Measurements from ENCODE around the gene LKAAEAR1. TPM values are rescaled to one million over a fixed set of nuclear protein-coding genes. Genes with fewer than 3 reads are reported as not detected.

The LKAAEAR1 gene
- total and polyA plus RNA-seq, 9 of the 15 experiments (the other 6 are each of a cell fraction or from before 2014, with no cell fraction given) = not detected

- ATAC-seq (no peak), FAIRE-seq (no peak), DNase-seq (ENCODE audit: extremely low read depth in 1 of 4, low spot score in 3 of 4) (no peak)
- POLR2A ChIA-PET = no interaction called here
- no peak overlapping the region for H3K4me2 ChIP-seq (ENCODE audit: insufficient read depth, low read length)
- H3K9me3 ChIP-seq (replicated peaks; ENCODE audit: control insufficient read depth, insufficient read depth, low read depth, low read length) = no peaks in the 10 kb centered on the region
- 3% methylated on average over 10 of the region's 10 CpGs for WGBS (ENCODE audit: insufficient coverage, low coverage, missing lambda C conversion rate)
- in situ Hi-C loops (cut with MboI) (no loop called here), intact Hi-C loops (cut with micrococcal nuclease) (no loop called here)
- no peak overlapping the region for H3K4me3 ChIP-seq
- H3K27me3 ChIP-seq (ENCODE audit: control insufficient read depth in 2 of 2, insufficient read depth in 2 of 2, low read length in 2 of 2) = peaks cover 0 to 20% of the 10 kb centered on the region in 2 experiments; a peak in 3 of 5 replicates
- BruUV-seq (replicated peaks) = no TSS peak
- H2AFZ ChIP-seq (ENCODE audit: low read depth, low read length) = no peak overlapping the region
- H3K79me2 ChIP-seq (ENCODE audit: control insufficient read depth, insufficient read depth, low read length) = no peaks in the 10 kb centered on the region
- no peaks in the 10 kb centered on the region for H3K9me1 ChIP-seq (ENCODE audit: control insufficient read depth, insufficient read depth, low read length)
- H4K20me1 ChIP-seq (replicated peaks; ENCODE audit: control insufficient read depth, insufficient read depth, low read length) = no peaks in the 10 kb centered on the region
- no peaks in the 10 kb centered on the region; a peak in 1 of 5 replicates for H3K4me1 ChIP-seq (replicated peaks in 1 of 2; ENCODE audit: control insufficient read depth in 2 of 2, insufficient read depth in 2 of 2, low read length in 2 of 2)
- H3K27ac ChIP-seq (ENCODE audit: extremely low read depth, low read depth, low read length) = no peak overlapping the region
- H3K36me3 ChIP-seq (ENCODE audit: control insufficient read depth, insufficient read depth, low read length) = no peaks in the 10 kb centered on the region
- no peak for TF ChIP-seq SUPT5H (IDR thresholded peaks at IDR 0.05)
- no peak for TF ChIP-seq SMAD2 (IDR thresholded peaks at IDR 0.05; ENCODE audit: low read depth, low read length)
- no peak for TF ChIP-seq GABPA (tag; conservative IDR thresholded peaks at IDR 0.05; ENCODE audit: low read depth)
- TF ChIP-seq E2F8 (IDR thresholded peaks at IDR 0.05; ENCODE audit: low read depth, partially characterized antibody) = no peak
- no peak for TF ChIP-seq CTCFL (IDR thresholded peaks at IDR 0.05; ENCODE audit: borderline replicate concordance, insufficient read depth, low read depth, low read length, poor library complexity, severe bottlenecking)
- TF ChIP-seq PML (IDR thresholded peaks at IDR 0.05; ENCODE audit: low read length) = no peak
- TF ChIP-seq ATF2 (CRISPR knock-in tag; IDR thresholded peaks at IDR 0.05) = no peak
- no peak for TF ChIP-seq NR1H2 (CRISPR knock-in tag; IDR thresholded peaks at IDR 0.05)
- TF ChIP-seq CHAMP1 (IDR thresholded peaks at IDR 0.05) = no peak
- no peak for TF ChIP-seq BACH1 (tag; IDR thresholded peaks at IDR 0.05)
- no peak for TF ChIP-seq ZNF143 (CRISPR knock-in tag; IDR thresholded peaks at IDR 0.05)
- H3K9ac ChIP-seq (ENCODE audit: insufficient read depth in 1 of 2, low read depth in 2 of 2, low read length in 2 of 2) = no peak overlapping the region
- CTCF ChIA-PET (ENCODE audit: low intra/inter-chr PET ratio) = no interaction called here
These were observed 46.7 kb upstream of the LKAAEAR1 start for GRCh38 chr20:64130876-64131275.

Data from K562 (cell line).